CD4-positive, alpha-beta T cell treated with Interleukin-2 at 100 ng/mL for 4 hours (primary cell): ENCODE data around the gene EMC10.
"Not testable (repeated sequence)": the region's sequence is repeated elsewhere in the genome, so short reads cannot be mapped to it uniquely, and the experiment has no call there.

Experiments
- DNase-seq: peaks from one replicate; pipeline ENCODE4 v3.0.0-alpha.2; 2020; ENCODE audit warnings: low spot score

EMC10 gene

GRCh38 chr19:50476224-50476906 lies at the start of gene EMC10, which contains the start of gene GARIN5A:
TSS of gene EMC10 (plus strand) at chr19:50476507. CDS start at chr19:50476545, 38 bp downstream.
TSS of gene GARIN5A (minus strand) at chr19:50476848. CDS start at chr19:50476388, 460 bp downstream.
- peak; percentile 89 for DNase-seq

GRCh38 chr19:50427318-50427925 lies 48.9 kb upstream of the EMC10 start:
- DNase-seq = no peak

GRCh38 chr19:50427997-50428425 lies 48.3 kb upstream of the EMC10 start:
- peak; percentile 23 for DNase-seq

- DNase-seq = no peak
These were observed 47.4 kb upstream of the EMC10 start for GRCh38 chr19:50428772-50429463.

GRCh38 chr19:50430888-50431342 lies 45.4 kb upstream of the EMC10 start:
- DNase-seq = no peak

- DNase-seq = peak; percentile 85
These were observed 44.7 kb upstream of the EMC10 start for GRCh38 chr19:50431343-50432220.

- no peak for DNase-seq
These were observed 43.9 kb upstream of the EMC10 start, which contains the start of gene MYBPC2 for GRCh38 chr19:50432221-50433028. TSS of gene MYBPC2 (plus strand) at chr19:50432892. CDS start at chr19:50432954, 62 bp downstream.

GRCh38 chr19:50433201-50434180 lies 42.8 kb upstream of the EMC10 start:
- no peak for DNase-seq

- no peak for DNase-seq
These were observed 41.8 kb upstream of the EMC10 start for GRCh38 chr19:50434525-50434924.

- no peak for DNase-seq
These were observed 41.1 kb upstream of the EMC10 start for GRCh38 chr19:50435221-50435620.

- DNase-seq = no peak
These were observed 40.7 kb upstream of the EMC10 start for GRCh38 chr19:50435627-50436026.

- no peak for DNase-seq
These were observed 38.4 kb upstream of the EMC10 start for GRCh38 chr19:50437862-50438449.

GRCh38 chr19:50439130-50439529 lies 37.2 kb upstream of the EMC10 start:
- DNase-seq = not testable (repeated sequence)

GRCh38 chr19:50444059-50444458 lies 32.2 kb upstream of the EMC10 start:
- no peak for DNase-seq

- no peak for DNase-seq
These were observed 29.3 kb upstream of the EMC10 start for GRCh38 chr19:50447053-50447452.

- no peak for DNase-seq
These were observed 28.6 kb upstream of the EMC10 start for GRCh38 chr19:50447750-50448149.

- DNase-seq = no peak
These were observed 26.9 kb upstream of the EMC10 start for GRCh38 chr19:50449236-50449899.

- DNase-seq = no peak
These were observed 25.7 kb upstream of the EMC10 start for GRCh38 chr19:50450369-50451222.
